Measurements from ENCODE around the gene PRODH2. TPM values are rescaled to one million over a fixed set of nuclear protein-coding genes. Genes with fewer than 3 reads are reported as not detected.

Gene PRODH2
- total and polyA plus RNA-seq, 3 donors from 2014 or later, result 0.99 to 2.7 (median 1.3) TPM

DNA sequence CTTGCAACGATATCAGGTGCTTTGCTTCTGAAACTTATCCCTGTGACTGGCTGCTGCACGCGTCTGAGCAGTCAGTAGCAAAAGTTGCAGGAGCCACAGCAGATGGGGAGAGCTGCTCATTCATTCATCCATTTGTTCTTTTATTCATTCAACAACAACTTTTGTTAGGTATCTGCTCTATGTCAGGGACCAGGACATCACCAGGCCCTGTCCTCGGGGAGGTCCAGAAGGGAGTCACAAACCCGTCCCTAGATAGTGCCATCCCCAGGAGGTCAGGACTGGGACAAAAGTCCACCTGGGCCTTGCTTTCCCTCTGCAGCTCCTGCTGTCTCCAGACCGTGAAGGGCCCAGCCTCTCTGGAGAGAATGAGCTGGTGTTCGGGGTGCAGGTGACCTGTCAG lies 34.7 kb downstream of the PRODH2 start:
- WGBS, 2 donors, result 78 to 88% methylated on average over 5 to 7 of the region's 7 CpGs

DNA sequence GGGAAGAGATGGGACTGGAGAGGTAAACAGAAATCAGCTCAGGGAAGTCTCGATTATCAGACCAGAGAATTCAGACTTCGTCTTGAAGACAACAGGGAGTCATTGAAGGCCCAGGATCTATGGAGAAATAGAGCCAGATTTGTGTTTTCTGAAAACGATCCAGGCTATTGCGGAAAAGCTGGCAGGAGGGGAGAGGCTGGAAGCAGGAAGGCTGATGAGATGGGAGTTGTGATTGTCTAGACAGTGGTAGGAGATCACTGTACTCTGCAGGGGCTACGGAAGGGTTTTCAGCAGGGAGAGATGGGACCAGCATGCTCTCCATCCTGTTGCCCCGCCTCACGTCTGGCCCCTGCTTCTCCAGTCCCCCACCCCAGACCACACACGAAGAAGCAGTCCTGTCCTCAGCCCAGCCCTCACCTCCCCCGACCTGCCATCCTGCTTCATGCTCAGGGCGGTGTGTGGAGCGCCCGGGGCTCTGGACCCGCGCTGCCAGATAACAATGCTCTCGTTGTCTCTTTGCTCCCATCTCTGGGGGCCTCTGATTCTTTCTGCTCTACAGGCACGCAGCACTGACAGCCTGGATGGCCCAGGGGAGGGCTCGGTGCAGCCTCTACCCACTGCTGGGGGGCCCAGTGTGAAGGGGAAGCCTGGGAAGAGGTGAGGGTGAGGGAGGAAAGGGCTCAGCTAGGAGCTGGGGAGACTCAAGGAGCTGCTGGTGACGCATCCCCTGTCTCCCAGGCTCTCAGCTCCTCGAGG lies 35.4 kb downstream of the PRODH2 start:
- Histone ChIP-seq H3K36me3 (ENCODE audit: low read depth, missing control alignments) (no peaks in the 10 kb centered on the region), H3K27me3 (no peaks in the 10 kb centered on the region), H3K9me3 (no peaks in the 10 kb centered on the region), H3K27ac (no peak overlapping the region), H3K4me3 (no peak overlapping the region), H3K4me1 (peaks cover 7% of the 10 kb centered on the region)
- intact Hi-C loops (cut with DNase I; ENCODE audit: low total_unique reads), result no loop called here
- WGBS, 2 donors, result 46 to 65% methylated on average over 15 to 18 of the region's 19 CpGs
- DNase-seq, result no peak
- TF ChIP-seq, protein P1, sequence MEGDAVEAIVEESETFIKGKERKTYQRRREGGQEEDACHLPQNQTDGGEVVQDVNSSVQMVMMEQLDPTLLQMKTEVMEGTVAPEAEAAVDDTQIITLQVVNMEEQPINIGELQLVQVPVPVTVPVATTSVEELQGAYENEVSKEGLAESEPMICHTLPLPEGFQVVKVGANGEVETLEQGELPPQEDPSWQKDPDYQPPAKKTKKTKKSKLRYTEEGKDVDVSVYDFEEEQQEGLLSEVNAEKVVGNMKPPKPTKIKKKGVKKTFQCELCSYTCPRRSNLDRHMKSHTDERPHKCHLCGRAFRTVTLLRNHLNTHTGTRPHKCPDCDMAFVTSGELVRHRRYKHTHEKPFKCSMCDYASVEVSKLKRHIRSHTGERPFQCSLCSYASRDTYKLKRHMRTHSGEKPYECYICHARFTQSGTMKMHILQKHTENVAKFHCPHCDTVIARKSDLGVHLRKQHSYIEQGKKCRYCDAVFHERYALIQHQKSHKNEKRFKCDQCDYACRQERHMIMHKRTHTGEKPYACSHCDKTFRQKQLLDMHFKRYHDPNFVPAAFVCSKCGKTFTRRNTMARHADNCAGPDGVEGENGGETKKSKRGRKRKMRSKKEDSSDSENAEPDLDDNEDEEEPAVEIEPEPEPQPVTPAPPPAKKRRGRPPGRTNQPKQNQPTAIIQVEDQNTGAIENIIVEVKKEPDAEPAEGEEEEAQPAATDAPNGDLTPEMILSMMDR (IDR thresholded peaks at IDR 0.05), result no peak
- no peak for TF ChIP-seq POLR2A (IDR thresholded peaks at IDR 0.05)

More for the DNA sequence above, 34.7 kb downstream of the PRODH2 start:
- Histone ChIP-seq H3K9me3 (no peaks in the 10 kb centered on the region), H3K36me3 (ENCODE audit: low read depth, missing control alignments) (no peaks in the 10 kb centered on the region), H3K4me3 (no peak overlapping the region), H3K27me3 (no peaks in the 10 kb centered on the region), H3K4me1 (peaks cover 7% of the 10 kb centered on the region), H3K27ac (no peak overlapping the region)
- no peak for DNase-seq
- TF ChIP-seq POLR2A (IDR thresholded peaks at IDR 0.05), result no peak
- TF ChIP-seq, protein P1 (IDR thresholded peaks at IDR 0.05), result no peak
- intact Hi-C loops (cut with DNase I; ENCODE audit: low total_unique reads), result no loop called here

DNA sequence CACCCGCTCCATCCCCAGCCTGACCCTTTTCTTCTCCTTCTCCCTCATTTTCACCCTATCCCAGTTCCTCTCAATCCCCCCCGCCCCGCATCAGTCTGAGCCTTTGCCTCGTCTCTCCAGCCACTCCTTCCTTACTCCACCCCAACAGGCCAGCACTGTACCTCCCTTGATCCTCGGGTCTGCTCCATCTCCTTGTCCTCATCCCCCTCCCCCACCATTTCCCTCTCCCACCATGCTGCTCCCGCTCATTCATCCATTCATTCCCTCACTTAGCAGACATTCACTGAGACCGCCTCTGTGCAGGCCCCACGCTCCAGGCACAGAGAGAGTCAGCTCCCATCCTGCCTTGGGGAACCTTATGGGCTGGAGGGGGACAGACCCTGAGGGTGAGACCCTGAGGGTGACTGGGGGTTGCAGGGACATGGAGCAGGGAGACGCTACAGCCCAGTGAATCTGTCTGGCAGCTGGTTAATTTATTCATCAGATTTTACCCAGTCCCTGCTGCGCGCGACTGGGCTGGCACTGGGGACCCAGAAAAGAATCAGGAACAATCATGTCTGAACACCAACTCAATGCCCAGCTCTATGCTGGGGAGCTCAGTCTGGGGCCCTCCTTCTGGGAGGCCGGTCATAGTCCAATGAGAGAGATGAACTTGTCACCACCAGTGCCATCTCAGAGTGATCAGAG lies 36.4 kb downstream of the PRODH2 start:
- TF ChIP-seq, protein P1 (IDR thresholded peaks at IDR 0.05), result no peak
- no peak for TF ChIP-seq POLR2A (IDR thresholded peaks at IDR 0.05)
- H3K4me3 ChIP-seq, result peak overlapping the region; percentile 74 to 85
- H3K9me3 ChIP-seq, result no peaks in the 10 kb centered on the region
- peaks cover 7% of the 10 kb centered on the region for H3K4me1 ChIP-seq
- peak overlapping the region in 1 of 2 donors; percentile 33 for H3K27ac ChIP-seq
- H3K27me3 ChIP-seq, result no peaks in the 10 kb centered on the region
- no peak for DNase-seq
- WGBS, 2 donors, result 47 to 55% methylated on average over 13 of the region's 13 CpGs
- H3K36me3 ChIP-seq (ENCODE audit: low read depth, missing control alignments), result no peaks in the 10 kb centered on the region
- intact Hi-C loops (cut with DNase I; ENCODE audit: low total_unique reads), result no loop called here

DNA sequence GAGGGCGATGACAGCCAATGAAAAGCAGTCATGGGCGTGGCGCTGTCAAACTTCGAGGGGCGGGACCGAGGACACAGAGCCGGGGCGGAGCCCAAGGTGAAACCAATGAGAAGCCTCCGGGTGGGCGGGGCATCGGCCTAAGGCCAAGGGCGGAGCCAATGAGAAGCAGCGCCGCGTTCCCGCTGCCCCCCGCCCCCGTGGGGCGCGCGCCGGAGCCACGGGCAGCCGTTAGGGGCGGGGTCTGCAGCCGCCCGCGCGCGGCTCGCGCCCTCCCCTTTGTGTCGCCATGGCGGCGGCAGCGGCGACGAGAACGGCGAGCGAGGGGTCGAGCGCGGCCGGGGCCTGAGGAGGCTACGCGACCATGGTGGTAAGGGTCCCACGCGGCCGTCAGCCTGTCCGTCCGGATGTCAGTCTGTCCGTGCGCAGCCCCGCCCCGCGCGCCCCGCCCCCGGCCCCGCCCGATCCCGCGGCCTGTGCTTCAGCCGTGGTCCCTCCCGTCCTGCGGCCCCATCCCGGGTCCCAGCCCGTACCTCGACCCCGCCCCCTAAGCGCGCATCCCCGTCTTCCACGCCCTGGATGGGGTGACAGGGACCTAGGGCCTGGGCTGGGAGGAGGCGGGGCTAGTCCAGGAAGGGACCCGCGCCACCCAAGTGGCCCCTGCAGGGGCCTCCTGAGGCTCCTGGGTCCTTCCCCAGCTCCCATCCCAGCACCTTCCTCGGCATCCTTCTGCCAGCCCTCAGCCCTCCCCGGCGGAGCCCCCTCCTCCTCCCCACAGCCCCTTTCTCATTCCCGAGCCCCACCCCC lies 37.1 kb downstream of the PRODH2 start, which contains the start of gene ARHGAP33:
Gene ARHGAP33, plus strand, starts transcription at position 267 of the 804 bp plus-strand sequence. Its CDS starts 95 bp downstream, at position 362.
- peak within 1 kb of the TSS in 1 of 2 donors; percentile 33 for H3K27ac ChIP-seq
- no peaks in the 10 kb centered on the region for H3K9me3 ChIP-seq
- peak within 1 kb of the TSS; percentile 74 to 85 for H3K4me3 ChIP-seq
- H3K4me1 ChIP-seq, result peaks cover 7% of the 10 kb centered on the region
- WGBS, 2 donors, result 1 to 2% methylated on average over 22 to 45 of the region's 82 CpGs
- intact Hi-C loops (cut with DNase I; ENCODE audit: low total_unique reads), result no loop called here
- no peaks in the 10 kb centered on the region for H3K36me3 ChIP-seq (ENCODE audit: low read depth, missing control alignments)
- TF ChIP-seq POLR2A (IDR thresholded peaks at IDR 0.05), result no peak
- TF ChIP-seq, protein P1 (IDR thresholded peaks at IDR 0.05), result no peak
- peak; percentile 99 for DNase-seq
- H3K27me3 ChIP-seq, result no peaks in the 10 kb centered on the region

Measured in testis (tissue), 3 donors.